Choroid plexus epithelial cell (primary cell): Measurements from ENCODE around the gene GTF2F1.

Experiments used
- DNase-seq: peaks from one replicate; pipeline ENCODE4 v3.0.0-alpha.2; 2010; ENCODE audit warnings: low read depth
- H3K4me3 ChIP-seq: 2 replicates; pipeline ENCODE4 v1.5.1; 2011; ENCODE audit warnings: low read depth, mild to moderate bottlenecking, control low read depth, low read length, moderate library complexity
- TF ChIP-seq, protein P1 (sequence below): conservative IDR thresholded peaks from 2 replicates; pipeline ENCODE4 v1.5.1; 2011; ENCODE audit warnings: low read depth, mild to moderate bottlenecking, control low read depth, inconsistent platforms, low read length, moderate library complexity

Gene GTF2F1

DNA sequence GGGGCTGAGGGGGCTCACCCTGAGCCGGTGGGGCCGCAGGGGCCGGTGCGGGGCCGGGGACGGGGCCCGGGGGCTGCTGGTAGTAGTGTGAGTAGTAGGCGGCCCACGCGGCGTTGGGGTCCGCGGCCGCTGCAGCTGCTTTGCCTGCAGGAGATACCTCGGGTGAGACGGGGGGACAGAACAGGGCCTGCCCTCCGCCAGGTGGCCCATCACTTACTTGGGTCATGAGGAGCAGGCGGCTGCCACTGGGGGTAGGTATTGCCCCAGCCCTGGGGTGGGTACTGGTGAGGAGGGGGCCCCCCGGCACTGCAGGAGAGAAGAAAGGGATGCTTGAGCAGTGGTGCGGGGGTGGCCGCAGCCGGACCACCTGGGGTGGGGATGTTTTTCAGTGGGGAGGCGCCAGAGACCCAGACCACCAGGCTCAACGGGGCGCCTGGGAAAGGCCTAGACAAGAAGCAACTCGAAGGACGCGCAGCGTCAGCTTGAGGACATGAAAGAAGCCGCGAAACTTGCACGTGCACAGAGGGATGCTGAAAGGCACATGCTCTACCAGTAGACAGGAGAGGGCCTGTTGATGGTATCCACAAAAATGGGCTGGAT, 22.7 kb upstream of the GTF2F1 start:
- TF ChIP-seq, protein P1, sequence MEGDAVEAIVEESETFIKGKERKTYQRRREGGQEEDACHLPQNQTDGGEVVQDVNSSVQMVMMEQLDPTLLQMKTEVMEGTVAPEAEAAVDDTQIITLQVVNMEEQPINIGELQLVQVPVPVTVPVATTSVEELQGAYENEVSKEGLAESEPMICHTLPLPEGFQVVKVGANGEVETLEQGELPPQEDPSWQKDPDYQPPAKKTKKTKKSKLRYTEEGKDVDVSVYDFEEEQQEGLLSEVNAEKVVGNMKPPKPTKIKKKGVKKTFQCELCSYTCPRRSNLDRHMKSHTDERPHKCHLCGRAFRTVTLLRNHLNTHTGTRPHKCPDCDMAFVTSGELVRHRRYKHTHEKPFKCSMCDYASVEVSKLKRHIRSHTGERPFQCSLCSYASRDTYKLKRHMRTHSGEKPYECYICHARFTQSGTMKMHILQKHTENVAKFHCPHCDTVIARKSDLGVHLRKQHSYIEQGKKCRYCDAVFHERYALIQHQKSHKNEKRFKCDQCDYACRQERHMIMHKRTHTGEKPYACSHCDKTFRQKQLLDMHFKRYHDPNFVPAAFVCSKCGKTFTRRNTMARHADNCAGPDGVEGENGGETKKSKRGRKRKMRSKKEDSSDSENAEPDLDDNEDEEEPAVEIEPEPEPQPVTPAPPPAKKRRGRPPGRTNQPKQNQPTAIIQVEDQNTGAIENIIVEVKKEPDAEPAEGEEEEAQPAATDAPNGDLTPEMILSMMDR: no peak
- DNase-seq: no peak
- H3K4me3 ChIP-seq: no peak overlapping the region

DNA sequence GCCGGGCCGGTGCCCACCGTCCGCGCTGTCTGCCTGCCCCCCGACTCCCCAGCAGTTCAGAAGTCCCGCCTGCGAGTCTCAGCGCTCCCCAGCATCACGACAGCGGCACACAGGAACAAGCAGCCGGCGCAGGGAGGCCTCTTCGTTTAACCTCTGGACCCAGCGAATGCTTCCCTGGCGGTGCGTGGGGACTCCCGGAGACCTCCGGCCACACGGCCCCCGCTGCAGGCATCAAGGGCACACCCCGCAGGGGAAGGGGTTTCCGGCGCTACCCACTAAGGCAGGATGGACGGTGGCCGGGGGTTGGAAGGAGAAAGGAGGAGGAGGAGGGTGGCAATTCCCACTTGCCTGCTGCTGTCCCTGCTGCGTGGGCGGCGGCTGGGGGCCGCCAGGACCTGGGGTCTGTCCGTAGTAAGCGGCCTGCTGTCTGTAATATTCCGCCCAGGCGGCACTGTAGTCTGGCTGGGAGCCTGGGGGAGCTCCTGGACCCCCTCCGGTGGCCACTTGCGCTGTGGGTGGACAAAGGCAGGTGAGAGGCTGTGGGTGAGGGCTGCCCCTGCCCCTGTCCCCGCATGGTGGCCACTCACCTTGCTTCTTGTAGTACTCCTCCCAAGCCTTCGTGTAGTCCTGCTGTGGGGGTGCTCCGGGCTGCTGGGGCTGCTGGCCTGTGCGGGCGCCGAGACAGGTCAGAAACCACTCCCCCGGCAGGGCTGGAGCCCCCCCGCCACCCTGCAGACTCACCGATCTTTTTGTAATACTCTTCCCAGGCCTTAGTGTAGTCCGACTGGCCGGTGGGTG, 22.0 kb upstream of the GTF2F1 start:
- DNase-seq: no peak
- TF ChIP-seq, protein P1: no peak
- H3K4me3 ChIP-seq: no peak overlapping the region

DNA sequence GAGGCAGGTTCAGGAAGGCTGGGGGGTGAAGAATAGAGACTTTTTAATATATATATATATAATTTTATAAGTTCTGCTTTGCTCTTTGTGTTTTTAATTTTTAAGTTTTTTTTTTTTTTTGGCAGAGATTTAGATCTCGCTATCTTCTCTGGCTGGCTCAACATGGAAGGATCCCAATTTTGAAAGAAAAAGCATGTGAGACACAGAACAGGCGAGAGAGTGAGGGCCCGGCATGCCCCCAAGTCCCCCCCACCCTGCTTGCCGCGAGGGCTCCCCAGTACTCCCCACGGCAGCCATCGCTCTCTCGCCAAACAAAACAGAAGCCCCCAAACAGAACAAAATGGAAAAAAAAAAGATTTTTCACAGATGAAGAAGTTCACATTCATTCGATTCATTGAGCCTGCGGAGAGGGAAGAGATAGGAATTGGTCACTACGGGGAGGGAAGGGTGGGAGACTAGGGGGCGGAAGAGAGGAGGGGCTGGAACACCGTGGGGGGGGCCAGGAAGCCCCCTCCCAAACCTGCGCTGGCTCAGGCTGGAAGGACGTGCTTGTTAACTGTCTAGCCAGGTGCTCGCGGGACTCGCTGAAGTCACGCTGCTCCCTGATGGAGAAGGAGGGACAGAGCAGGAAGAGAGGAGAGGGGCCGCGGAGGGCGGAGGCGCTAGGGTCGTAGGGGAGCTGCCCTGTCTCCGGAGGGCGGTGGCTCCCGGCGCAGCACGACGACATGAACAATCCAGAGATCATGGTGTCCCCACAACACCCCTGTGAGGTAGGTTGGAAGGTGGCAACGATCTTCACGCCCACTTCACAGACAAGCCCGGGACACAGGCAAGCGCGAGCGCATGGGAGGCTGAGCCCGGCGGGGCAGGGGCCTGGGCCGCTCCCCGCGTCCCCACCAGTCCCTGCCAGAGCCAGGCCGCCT, 21.0 kb upstream of the GTF2F1 start:
- no peak for DNase-seq
- TF ChIP-seq, protein P1: no peak
- H3K4me3 ChIP-seq: no peak overlapping the region

DNA sequence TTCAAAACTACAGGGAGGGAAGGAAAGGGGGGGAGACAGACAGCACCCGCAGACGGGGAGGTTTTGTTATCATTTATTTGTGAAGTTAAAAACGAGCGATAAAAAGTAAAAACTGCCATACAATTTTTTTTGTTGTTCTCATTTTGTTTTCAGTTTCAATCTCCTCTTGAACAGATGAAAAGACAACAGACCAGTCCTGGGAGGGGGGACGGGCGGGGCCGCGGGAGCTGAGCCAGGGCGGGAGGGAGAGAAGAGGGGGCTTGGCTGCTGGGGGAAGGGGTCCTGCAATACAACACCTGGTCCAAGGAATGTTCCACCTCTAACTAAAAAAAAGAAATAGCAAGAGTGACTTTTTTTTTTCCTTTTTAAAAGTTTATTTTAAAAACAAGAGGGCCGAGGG, 20.3 kb upstream of the GTF2F1 start:
- no peak overlapping the region for H3K4me3 ChIP-seq
- no peak for DNase-seq
- TF ChIP-seq, protein P1: no peak

DNA sequence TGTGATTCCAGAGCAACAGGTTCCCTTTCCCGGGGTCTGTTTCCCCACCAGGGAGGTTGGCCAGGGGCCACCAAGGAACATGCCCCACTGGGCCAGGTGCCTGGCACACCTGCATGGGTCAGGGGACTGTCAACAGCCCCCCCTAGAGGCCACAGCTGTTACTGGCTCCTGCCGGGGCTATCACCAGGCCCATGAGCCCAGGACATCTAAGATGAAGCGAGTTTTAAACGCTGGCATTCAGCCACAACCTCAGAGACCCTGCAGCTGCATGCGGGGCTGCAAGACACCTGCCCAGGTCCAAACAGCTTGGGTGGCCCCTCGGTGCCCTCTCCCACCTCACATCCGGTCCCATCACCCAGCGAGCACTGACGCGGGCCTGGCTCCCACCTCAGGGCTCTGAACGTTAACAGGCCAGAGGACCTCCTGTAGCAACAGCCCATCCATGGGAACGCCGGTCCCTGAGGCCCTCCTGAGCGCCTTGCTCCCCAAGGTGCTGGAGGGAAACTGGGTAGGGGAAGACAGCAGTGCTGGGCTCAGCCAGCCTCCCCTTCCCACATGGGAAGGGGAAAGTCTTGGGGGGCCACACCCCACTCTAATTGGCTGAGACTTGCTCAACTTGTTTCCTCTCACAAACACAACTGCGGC, 19.6 kb upstream of the GTF2F1 start:
- TF ChIP-seq, protein P1: peak; percentile 73
- H3K4me3 ChIP-seq: no peak overlapping the region
- DNase-seq: peak; percentile 31

DNA sequence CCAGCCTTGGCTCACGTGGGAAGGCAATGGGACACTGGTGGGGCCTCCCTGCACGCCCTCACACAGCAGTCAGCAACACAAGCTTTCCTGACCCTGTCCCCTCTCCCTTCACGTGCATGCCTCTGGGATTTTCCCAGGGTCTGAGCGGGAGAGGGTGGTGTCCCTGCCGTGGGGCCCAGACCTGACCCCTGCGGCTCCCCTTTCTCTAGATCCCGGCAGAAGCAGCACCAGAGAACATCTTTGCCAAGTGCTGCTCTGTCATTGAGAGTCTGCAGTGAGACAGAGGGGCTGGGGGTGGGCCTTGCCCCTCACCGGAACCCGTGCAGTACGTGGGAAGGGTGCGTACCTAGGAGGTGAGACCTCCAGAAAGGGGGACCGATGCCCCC, 19.1 kb upstream of the GTF2F1 start:
- no peak for DNase-seq
- TF ChIP-seq, protein P1: no peak
- no peak overlapping the region for H3K4me3 ChIP-seq
